SKM-1 (cell line): ENCODE measurements around the gene TTLL4.

Source experiments
- DNase-seq: peaks from one replicate; lab custom pipeline; 2025; ENCODE audit not compliant: unreplicated experiment; lab: John Stamatoyannopoulos, UW

Gene TTLL4

GRCh38 chr2:218710687-218711549, at the start of gene TTLL4:
TSS of gene TTLL4 (plus strand) at chr2:218710835. CDS start at chr2:218737677, 26,842 bp downstream.
- peak; percentile 95 for DNase-seq

GRCh38 chr2:218662377-218662776, 48.3 kb upstream of the TTLL4 start:
- DNase-seq: no peak

GRCh38 chr2:218662827-218663226, 47.8 kb upstream of the TTLL4 start:
- DNase-seq: no peak

GRCh38 chr2:218663901-218664300, 46.7 kb upstream of the TTLL4 start:
- no peak for DNase-seq

GRCh38 chr2:218664653-218665052, 46.0 kb upstream of the TTLL4 start:
- DNase-seq: no peak

GRCh38 chr2:218671097-218671653, 39.5 kb upstream of the TTLL4 start:
- no peak for DNase-seq

- peak; percentile 75 for DNase-seq
Observed at GRCh38 chr2:218671654-218672566, 38.7 kb upstream of the TTLL4 start, which contains the start of the genes RNF25 and STK36. TSS of gene RNF25 (minus strand) at chr2:218672002. CDS start at chr2:218671970, 32 bp downstream. TSS of gene STK36 (plus strand) at chr2:218672086. CDS start at chr2:218672830, 744 bp downstream.

- peak; percentile 77 for DNase-seq
Observed at GRCh38 chr2:218679119-218679518, 31.5 kb upstream of the TTLL4 start.

- DNase-seq: no peak
Observed at GRCh38 chr2:218680061-218680460, 30.6 kb upstream of the TTLL4 start.

GRCh38 chr2:218687400-218688060, 23.1 kb upstream of the TTLL4 start:
- DNase-seq: peak; percentile 70

- DNase-seq: no peak
Observed at GRCh38 chr2:218691234-218691633, 19.4 kb upstream of the TTLL4 start.

- DNase-seq: no peak
Observed at GRCh38 chr2:218694405-218695145, 16.1 kb upstream of the TTLL4 start.

- no peak for DNase-seq
Observed at GRCh38 chr2:218698885-218699284, 11.8 kb upstream of the TTLL4 start.

GRCh38 chr2:218701806-218702205, 8.8 kb upstream of the TTLL4 start:
- DNase-seq: no peak

GRCh38 chr2:218703341-218703740, 7.3 kb upstream of the TTLL4 start:
- DNase-seq: no peak

- no peak for DNase-seq
Observed at GRCh38 chr2:218708086-218708485, 2.5 kb upstream of the TTLL4 start.

- DNase-seq: no peak
Observed at GRCh38 chr2:218709908-218710307, 727 bp upstream of the TTLL4 start.

GRCh38 chr2:218710334-218710686, 325 bp upstream of the TTLL4 start:
- DNase-seq: no peak

- no peak for DNase-seq
Observed at GRCh38 chr2:218711550-218711929, 905 bp downstream of the TTLL4 start.

- no peak for DNase-seq
Observed at GRCh38 chr2:218713922-218714321, 3.3 kb downstream of the TTLL4 start.
